Astrocyte (in vitro differentiated cells and primary cell): ENCODE measurements around the gene TBCEL.

ENCODE experiments used
- CTCF ChIP-seq: IDR thresholded peaks from 2 replicates; pipeline ENCODE4 v1.5.1; 2011; ENCODE audit warnings: low read depth, mild to moderate bottlenecking, inconsistent platforms, low read length, moderate library complexity; ENCODE audit not compliant: insufficient read depth
- EZH2 ChIP-seq: IDR thresholded peaks from 2 replicates; pipeline ENCODE4 v1.6.1; 2012; ENCODE audit warnings: mild to moderate bottlenecking, low read length, inconsistent platforms; ENCODE audit not compliant: insufficient read depth

- TF ChIP-seq CTCF, result no peak
- no peak for TF ChIP-seq EZH2
Observed at GRCh38 chr11:121038648-121039409, 14.9 kb downstream of the TBCEL start.
